ES-I3 (cell line): ENCODE results near the gene COQ10A.
"Not testable (repeated sequence)": the region's sequence is repeated elsewhere in the genome, so short reads cannot be mapped to it uniquely, and the experiment has no call there.

Experiments
- H3K36me3 ChIP-seq: 2 replicates; pipeline ENCODE4 v1.6.1; 2013; ENCODE audit warnings: mild to moderate bottlenecking, low read length, control low read depth, moderate library complexity; ENCODE audit not compliant: insufficient read depth
- H3K4me1 ChIP-seq: 2 replicates; pipeline ENCODE4 v1.6.1; 2013; ENCODE audit warnings: mild to moderate bottlenecking, control low read depth, low read length; ENCODE audit not compliant: insufficient read depth
- H3K9ac ChIP-seq: 2 replicates; pipeline ENCODE4 v1.6.1; 2013; ENCODE audit warnings: low read depth, mild to moderate bottlenecking, low read length, moderate library complexity
- H3K9me3 ChIP-seq: 2 replicates; pipeline ENCODE4 v1.6.1; 2013; ENCODE audit warnings: mild to moderate bottlenecking, low read length, moderate library complexity; ENCODE audit not compliant: control insufficient read depth, insufficient read depth

The COQ10A gene

DNA sequence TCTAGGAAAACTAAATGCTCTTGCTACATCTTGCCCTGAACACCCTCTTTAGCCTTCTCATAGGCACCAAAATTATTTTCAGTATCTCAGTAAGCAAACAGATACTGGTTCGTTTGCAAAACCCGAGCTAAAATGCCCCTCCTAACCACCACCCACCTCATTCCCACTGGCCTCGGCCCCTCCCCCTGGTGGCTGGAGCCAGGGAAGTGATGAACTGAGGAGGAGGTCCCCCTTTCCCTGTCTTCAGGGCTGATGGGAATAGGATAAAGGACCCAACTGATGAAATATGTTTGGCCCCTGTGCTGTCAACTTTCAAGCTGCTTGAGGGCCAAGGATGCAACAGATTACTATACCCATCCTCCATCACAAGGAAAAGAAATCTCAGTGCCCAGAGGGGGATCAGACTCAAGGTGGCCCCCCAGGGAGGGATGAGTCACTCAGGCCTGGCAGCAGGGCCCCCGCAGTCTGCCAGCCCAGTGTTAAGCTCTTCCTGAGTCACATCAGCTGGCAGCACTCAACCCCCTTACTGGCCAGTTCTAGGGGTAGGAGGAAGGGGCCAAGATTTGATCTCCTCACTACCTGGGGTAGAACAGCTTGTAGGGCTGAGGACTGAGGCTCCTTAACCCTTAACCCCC, 10.3 kb upstream of the COQ10A start:
- H3K36me3 ChIP-seq: peaks cover 28% of the 10 kb centered on the region
- no peak overlapping the region for H3K9ac ChIP-seq
- H3K4me1 ChIP-seq: peaks cover 12% of the 10 kb centered on the region
- no peaks in the 10 kb centered on the region for H3K9me3 ChIP-seq

DNA sequence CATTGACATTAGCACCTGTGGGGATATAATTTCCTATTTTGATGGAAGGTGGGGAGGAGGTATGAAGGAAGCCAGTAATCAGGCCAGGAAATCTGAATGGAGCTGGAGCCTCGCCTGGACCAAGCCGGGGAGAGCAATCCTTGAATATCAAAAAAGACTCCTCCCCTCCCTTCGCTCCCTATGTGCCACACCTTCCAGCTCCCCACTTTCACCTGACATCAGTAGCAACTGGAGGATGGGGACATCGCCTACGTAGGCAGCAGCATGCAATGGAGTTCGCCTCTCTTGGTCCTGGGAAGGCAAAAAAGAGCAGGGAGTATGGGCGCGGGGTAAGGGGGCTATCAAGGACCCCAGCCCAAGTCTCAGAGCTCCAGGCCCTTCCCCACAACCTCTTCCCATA, 9.7 kb upstream of the COQ10A start:
- no peaks in the 10 kb centered on the region for H3K9me3 ChIP-seq
- H3K4me1 ChIP-seq: peaks cover 12% of the 10 kb centered on the region
- peaks cover 28% of the 10 kb centered on the region for H3K36me3 ChIP-seq
- H3K9ac ChIP-seq: peak overlapping the region; percentile 78; the same call in 1 of the 2 replicates

DNA sequence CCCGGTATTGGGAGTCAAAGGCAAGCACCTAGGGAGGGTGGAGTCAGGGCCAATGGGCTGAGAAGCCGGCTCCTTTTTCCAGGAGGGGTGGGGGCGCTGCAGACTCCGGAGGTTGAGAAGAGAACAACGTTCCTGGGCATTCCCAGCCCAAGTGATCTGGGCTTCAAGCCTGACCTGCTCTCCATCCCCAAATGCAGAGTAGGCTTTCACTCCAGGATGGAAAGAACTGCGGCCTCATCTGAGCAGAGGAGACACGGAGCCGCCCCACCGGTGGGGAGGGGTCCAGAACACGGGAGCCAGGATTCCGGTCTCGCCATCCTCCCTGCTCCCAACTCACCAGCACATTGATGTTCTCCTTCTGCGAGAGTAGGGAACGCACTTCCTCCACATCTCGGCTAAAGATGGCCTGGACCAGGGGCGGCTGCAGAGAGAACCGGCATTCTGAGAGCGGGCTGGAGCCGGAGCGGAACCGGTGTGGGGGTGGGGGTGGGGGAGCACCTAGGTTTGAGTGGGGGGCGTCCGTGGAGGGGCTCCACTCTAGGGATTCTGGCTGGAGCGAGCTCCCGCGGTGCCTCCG, 9.2 kb upstream of the COQ10A start:
- peak overlapping the region; percentile 78 for H3K9ac ChIP-seq
- no peaks in the 10 kb centered on the region for H3K9me3 ChIP-seq
- peaks cover 12% of the 10 kb centered on the region for H3K4me1 ChIP-seq
- H3K36me3 ChIP-seq: peaks cover 23% of the 10 kb centered on the region

- H3K36me3 ChIP-seq: peaks cover 16% of the 10 kb centered on the region
- H3K9ac ChIP-seq: peak within 1 kb of the TSS; percentile 78
- peaks cover 12% of the 10 kb centered on the region for H3K4me1 ChIP-seq
- H3K9me3 ChIP-seq: no peaks in the 10 kb centered on the region
Measured at GRCh38 chr12:56258068-56258819, 8.5 kb upstream of the COQ10A start, which contains the start of gene ANKRD52. Gene ANKRD52 (minus strand): TSS chr12:56258384. CDS start chr12:56258269, 115 bp downstream.

DNA sequence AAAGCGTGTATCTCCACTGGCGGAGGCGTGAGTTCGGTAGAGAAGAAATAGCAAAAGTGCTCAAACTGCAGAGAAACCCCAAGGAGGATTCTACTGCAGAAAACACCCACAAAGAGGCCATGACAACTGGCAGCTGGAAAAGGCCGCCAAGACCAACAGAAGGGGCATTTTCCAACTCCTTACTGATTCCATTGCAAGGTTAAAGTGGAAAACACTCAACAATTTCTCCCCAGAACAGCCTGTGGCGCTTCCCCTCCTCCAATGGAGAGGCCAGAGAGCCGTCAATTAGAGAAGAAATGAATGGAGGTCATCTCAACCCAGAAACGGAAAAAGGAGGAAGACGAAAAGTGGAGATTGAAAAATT, 7.9 kb upstream of the COQ10A start:
- H3K36me3 ChIP-seq: peaks cover 12% of the 10 kb centered on the region
- no peaks in the 10 kb centered on the region for H3K9me3 ChIP-seq

DNA sequence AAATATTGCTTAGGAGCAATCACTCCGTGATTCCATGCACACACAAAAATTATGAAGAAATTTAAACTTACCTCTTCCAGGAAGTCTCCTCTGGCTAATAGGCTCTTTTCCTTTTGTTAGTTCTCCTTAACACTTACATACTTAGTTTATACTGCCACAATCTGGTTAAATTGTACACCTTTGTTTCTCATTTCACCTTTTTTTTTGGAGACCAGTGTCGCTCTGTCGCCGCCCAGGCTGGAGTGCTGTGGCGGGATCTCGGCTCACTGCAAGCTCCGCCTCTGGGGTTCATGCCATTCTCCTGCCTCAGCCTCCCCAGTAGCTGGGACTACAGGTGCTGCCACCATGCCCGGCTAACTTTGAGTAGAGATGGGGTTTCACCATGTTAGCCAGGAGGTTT, 6.4 kb upstream of the COQ10A start:
- Histone ChIP-seq H3K9me3 (no peaks in the 10 kb centered on the region), H3K9ac (no peak overlapping the region), H3K36me3 (peaks cover 3% of the 10 kb centered on the region; the same call in 1 of the 2 replicates), H3K4me1 (peaks cover 12% of the 10 kb centered on the region)

More for the DNA sequence above, 7.9 kb upstream of the COQ10A start:
- Histone ChIP-seq H3K4me1 (peaks cover 12% of the 10 kb centered on the region), H3K9ac (peak overlapping the region; percentile 78; the same call in 1 of the 2 replicates)

GRCh38 chr12:56260921-56261320, 5.8 kb upstream of the COQ10A start:
- Histone ChIP-seq H3K36me3 (no peaks in the 10 kb centered on the region), H3K9me3 (no peaks in the 10 kb centered on the region), H3K9ac (no peak overlapping the region), H3K4me1 (peaks cover 12% of the 10 kb centered on the region)

GRCh38 chr12:56261503-56262232, 5.1 kb upstream of the COQ10A start:
- H3K4me1 ChIP-seq: peaks cover 6% of the 10 kb centered on the region
- no peaks in the 10 kb centered on the region for H3K9me3 ChIP-seq
- H3K9ac ChIP-seq: no peak overlapping the region
- H3K36me3 ChIP-seq: no peaks in the 10 kb centered on the region

DNA sequence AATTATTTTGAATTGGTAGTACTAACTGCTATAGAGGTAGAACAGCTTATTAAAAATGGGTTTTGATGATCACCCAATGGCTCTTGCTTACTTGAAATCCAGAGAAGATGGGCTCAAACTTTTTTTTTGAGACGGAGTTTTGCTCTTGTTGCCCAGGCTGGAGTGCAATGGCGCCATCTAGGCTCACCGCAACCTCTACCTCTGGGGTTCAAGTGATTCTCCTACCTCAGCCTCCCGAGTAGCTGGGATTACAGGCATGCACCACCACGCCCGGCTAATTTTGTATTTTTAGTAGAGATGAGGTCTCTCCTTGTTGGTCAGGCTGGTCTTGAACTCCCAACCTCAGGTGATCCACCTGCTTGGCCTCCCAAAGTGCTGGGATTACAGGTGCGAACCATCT, 3.8 kb upstream of the COQ10A start:
- H3K36me3 ChIP-seq, H3K9ac ChIP-seq, H3K9me3 ChIP-seq, H3K4me1 ChIP-seq: not testable (repeated sequence)

DNA sequence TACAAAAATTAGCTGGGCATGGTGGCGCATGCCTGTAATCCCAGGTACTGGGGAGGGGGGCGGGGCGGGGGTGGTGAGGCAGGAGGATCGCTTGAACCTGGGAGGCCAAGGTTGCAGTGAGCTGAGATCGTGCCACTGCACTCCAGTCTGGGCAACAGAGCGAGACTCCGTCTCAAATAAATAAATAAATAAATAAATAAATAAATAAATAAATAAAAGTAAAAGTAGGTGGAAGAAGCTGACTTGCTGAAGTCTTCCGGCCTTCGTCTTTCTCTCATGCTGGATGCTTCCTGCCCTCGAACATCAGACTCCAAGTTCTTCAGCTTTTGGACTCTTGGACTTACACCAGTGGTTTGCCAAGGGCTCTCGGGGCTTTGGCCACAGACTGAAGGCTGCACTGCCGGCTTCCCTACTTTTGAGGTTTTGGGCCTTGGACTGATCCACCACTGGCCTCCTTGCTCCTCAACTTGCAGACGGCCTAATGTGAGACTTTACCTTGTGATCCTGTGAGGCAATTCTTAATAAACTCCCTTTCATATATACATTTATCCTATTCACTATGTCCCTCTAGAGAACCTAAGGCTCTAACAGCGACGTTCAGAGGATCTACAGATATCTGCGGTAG, 562 bp upstream of the COQ10A start:
- H3K9ac ChIP-seq: peak overlapping the region; percentile 87
- H3K36me3 ChIP-seq, H3K4me1 ChIP-seq, H3K9me3 ChIP-seq: not testable (repeated sequence)

- H3K36me3 ChIP-seq: peaks cover 10% of the 10 kb centered on the region
- no peaks in the 10 kb centered on the region for H3K9me3 ChIP-seq
- H3K4me1 ChIP-seq: no peaks in the 10 kb centered on the region
- H3K9ac ChIP-seq: peak overlapping the region; percentile 87; the same call in 1 of the 2 replicates
Measured at GRCh38 chr12:56267443-56268071, 815 bp downstream of the COQ10A start.

GRCh38 chr12:56271031-56271430, 4.3 kb downstream of the COQ10A start:
- Histone ChIP-seq H3K36me3 (peaks cover 33% of the 10 kb centered on the region), H3K4me1 (no peaks in the 10 kb centered on the region), H3K9me3 (no peaks in the 10 kb centered on the region), H3K9ac (no peak overlapping the region)

- H3K36me3 ChIP-seq: peaks cover 36% of the 10 kb centered on the region
- H3K9me3 ChIP-seq, H3K9ac ChIP-seq: not testable (repeated sequence)
Measured at GRCh38 chr12:56272468-56272867, 5.7 kb downstream of the COQ10A start.

GRCh38 chr12:56274299-56274698, 7.6 kb downstream of the COQ10A start:
- Histone ChIP-seq H3K4me1 (no peaks in the 10 kb centered on the region), H3K36me3 (peaks cover 36% of the 10 kb centered on the region), H3K9me3 (no peaks in the 10 kb centered on the region), H3K9ac (no peak overlapping the region)

More at GRCh38 chr12:56272468-56272867, 5.7 kb downstream of the COQ10A start:
- not testable (repeated sequence) for H3K4me1 ChIP-seq
